ENCODE results near the gene ZNF57.
A peak's percentile ranks its signal among the peaks of the same experiment; 100 is the strongest.

GRCh38 chr19:2944775-2945574, 44.2 kb downstream of the ZNF57 start, which contains the start of gene ZNF77:
- peak; percentile 35 for TF ChIP-seq POLR2A (IDR thresholded peaks at IDR 0.05; ENCODE audit: low read length)
- TF ChIP-seq GATA1 (IDR thresholded peaks at IDR 0.05; ENCODE audit: low read depth, low read length), result no peak
